HG02678 (cell line): ENCODE data around the gene SLC29A1.

ENCODE experiments used
- ATAC-seq: cut with Tn5 transposase; IDR thresholded peaks from one replicate; pipeline ENCODE4 v1.9.1; 2021; ENCODE audit warnings: mild to moderate bottlenecking, moderate library complexity; ENCODE audit not compliant: unreplicated experiment

SLC29A1 gene

GRCh38 chr6:44251576-44252524 is 28.5 kb downstream of the SLC29A1 start:
- no peak for ATAC-seq

- ATAC-seq, result no peak
These were observed 30.1 kb downstream of the SLC29A1 start for GRCh38 chr6:44253307-44254101.

- ATAC-seq, result no peak
These were observed 31.1 kb downstream of the SLC29A1 start for GRCh38 chr6:44254191-44255104.

- no peak for ATAC-seq
These were observed 31.9 kb downstream of the SLC29A1 start for GRCh38 chr6:44255105-44255808.

GRCh38 chr6:44255871-44256774 is 32.7 kb downstream of the SLC29A1 start:
- ATAC-seq, result no peak

GRCh38 chr6:44256775-44257024 is 33.3 kb downstream of the SLC29A1 start:
- ATAC-seq, result no peak

- peak; percentile 52 for ATAC-seq
These were observed 33.8 kb downstream of the SLC29A1 start, which contains the start of gene SLC35B2 for GRCh38 chr6:44257025-44257752. SLC35B2 (minus strand) TSS chr6:44257528; CDS start chr6:44257410, 118 bp downstream.

GRCh38 chr6:44257753-44258324 is 34.4 kb downstream of the SLC29A1 start:
- ATAC-seq, result peak; percentile 9

- no peak for ATAC-seq
These were observed 35.0 kb downstream of the SLC29A1 start for GRCh38 chr6:44258325-44258863.

- ATAC-seq, result no peak
These were observed 35.5 kb downstream of the SLC29A1 start for GRCh38 chr6:44258921-44259320.

- no peak for ATAC-seq
These were observed 36.6 kb downstream of the SLC29A1 start for GRCh38 chr6:44260011-44260410.

- ATAC-seq, result no peak
These were observed 37.3 kb downstream of the SLC29A1 start for GRCh38 chr6:44260451-44261297.

GRCh38 chr6:44261581-44261980 is 38.2 kb downstream of the SLC29A1 start:
- no peak for ATAC-seq

GRCh38 chr6:44262467-44263353 is 39.3 kb downstream of the SLC29A1 start:
- no peak for ATAC-seq

GRCh38 chr6:44263354-44264100 is 40.1 kb downstream of the SLC29A1 start:
- no peak for ATAC-seq
